Ovary (tissue), 9 donors: Measurements from ENCODE around the gene KMT2B. TPM values are rescaled to one million over a fixed set of nuclear protein-coding genes. Genes with fewer than 3 reads are reported as not detected.
A peak's percentile ranks its signal among the peaks of the same experiment; 100 is the strongest.

ENCODE experiments used
- DNase-seq, 5 donors: peaks; one replicate each; pipeline ENCODE4 v3.0.0-alpha.2; 2019 to 2020
- H3K27ac ChIP-seq, 2 donors: fragments of 200-600 bp; one replicate each; pipeline versions ENCODE4 v1.5.1 to v1.8.0; 2019 to 2022
- H3K27me3 ChIP-seq: fragments of 200-600 bp; one replicate; pipeline ENCODE4 v1.8.0; 2022
- H3K36me3 ChIP-seq: fragments of 200-600 bp; sonication (generic); one replicate; pipeline ENCODE4 v1.5.1; 2019
- H3K4me1 ChIP-seq: one replicate; pipeline ENCODE4 v1.8.1; 2013; ENCODE audit warnings: mild to moderate bottlenecking, moderate library complexity; ENCODE audit not compliant: insufficient read depth
- H3K4me3 ChIP-seq: fragments of 200-600 bp; sonication (generic); one replicate; pipeline ENCODE4 v1.5.1; 2017
- H3K9me3 ChIP-seq, 2 donors: fragments of 200-600 bp in 1 of 2; sonication (generic) in 1 of 2; one replicate each; pipeline versions ENCODE4 v1.5.1 to v1.8.1; 2013 to 2019; ENCODE audit warnings: mild to moderate bottlenecking in 1 of 2, moderate library complexity in 1 of 2
- CTCF ChIP-seq, 3 donors: fragments of 450-650 bp in 2 of 3; fragments of 200-600 bp in 1 of 3; IDR thresholded peaks; one replicate each; pipeline versions ENCODE4 v1.5.1 to v1.8.0; 2016 to 2022; ENCODE audit warnings: antibody characterized with exemption in 3 of 3, mild to moderate bottlenecking in 1 of 3
- EP300 ChIP-seq: sonication (generic); formaldehyde crosslinking; IDR thresholded peaks from one replicate; pipeline ENCODE4 v1.6.1; 2017; ENCODE audit warnings: antibody characterized with exemption
- POLR2A ChIP-seq: fragments of 450-650 bp; IDR thresholded peaks from one replicate; pipeline ENCODE4 v1.6.1; 2017; ENCODE audit warnings: antibody characterized with exemption, mild to moderate bottlenecking, moderate library complexity
- WGBS, 3 donors: extraction: QIAGEN DNeasy Blood & Tissue Kit in 1 of 3; methylation state at CpG; one replicate each; pipeline versions ENCODE4 v1.1.5 to v1.1.7; 2013 to 2017; 5-methylcytosine and 5-hydroxymethylcytosine counted together
- intact Hi-C, 4 donors: fragments of 100-400 bp; cut with DNase I; formaldehyde crosslinking; loops; one replicate each; pipeline versions ENCODE4 v1.11.0 to v1.15.1; 2022 to 2023
- polyA plus RNA-seq, 2 donors: library from polyadenylated mRNA; stranded (reverse); fragments of 200-250 nt in 1 of 2; fragments of 350-450 nt in 1 of 2; fragmentation: Illumina TruSeq in 1 of 2; extraction: RNeasy Lipid Tissue Mini Kit (QIAGEN cat#74804) in 1 of 2; gene quantifications; one replicate each; pipeline ENCODE4 v1.2.3, GENCODE V29; 2013 to 2014
- total RNA-seq, 7 donors: library from RNA; depleted of rRNA in 2 of 7; stranded (reverse); fragments of >200 nt in 2 of 7; fragmentation: NEBNext Ultra II Directional in 3 of 7; extraction: Animal tissue kit (Norgen Biotek cat#: 25700) in 3 of 7; gene quantifications; one replicate each; pipeline versions ENCODE4 v1.1.0 to v1.2.4, GENCODE V29; 2016 to 2023
- donor health status: DM: no; HTN: no; CAD: no; lungs with moderate emphysema.
- donor health status: DM: no; HTN: no; CAD: no.
- donor health status: Bipolar disorder and iron deficiency.
- donor health status: DM: yes; HTN: yes; CAD: no.
- donor health status: DM: no; HTN: no; CAD: no.
- donor health status: DM: yes; HTN: yes; CAD: no.

The KMT2B gene
- total and polyA plus RNA-seq, 9 donors = 8.8 to 53.7 (median 34.1) TPM

GRCh38 chr19:35739275-35740107 lies 21.7 kb downstream of the KMT2B start:
- Histone ChIP-seq H3K36me3 (no peaks in the 10 kb centered on the region), H3K4me1 (peaks cover 6% of the 10 kb centered on the region)

DNA sequence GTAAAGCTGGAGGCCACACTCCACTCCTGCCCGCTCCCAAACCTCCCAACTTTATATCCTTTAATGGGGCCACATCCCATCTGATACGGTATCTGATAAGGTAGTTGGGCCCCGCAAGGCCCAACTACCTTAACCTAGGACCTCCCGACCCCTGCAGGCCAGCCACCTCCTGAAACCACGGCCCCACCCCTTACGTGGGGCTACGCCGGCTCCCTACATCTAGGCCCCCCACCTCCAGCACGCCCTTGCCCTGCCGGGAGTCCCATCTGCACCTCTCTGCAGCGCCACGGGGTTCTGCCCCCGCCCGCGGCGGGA lies 22.3 kb downstream of the KMT2B start:
- peaks cover 6% of the 10 kb centered on the region for H3K4me1 ChIP-seq
- no peaks in the 10 kb centered on the region for H3K27me3 ChIP-seq
- peak overlapping the region; percentile 36 to 79 for H3K27ac ChIP-seq
- intact Hi-C loops = no loop called here
- no peaks in the 10 kb centered on the region for H3K9me3 ChIP-seq
- peak overlapping the region; percentile 45 for H3K4me3 ChIP-seq
- DNase-seq = no peak
- WGBS, 3 donors = 2 to 3% (median 2%) methylated on average over 16 of the region's 16 CpGs
- TF ChIP-seq CTCF (IDR thresholded peaks at IDR 0.05) (no peak), EP300 (no peak), POLR2A (no peak)
- no peaks in the 10 kb centered on the region for H3K36me3 ChIP-seq

More at GRCh38 chr19:35739275-35740107, 21.7 kb downstream of the KMT2B start:
- 62 to 76% (median 67%) methylated on average over 29 of the region's 29 CpGs for WGBS, 3 donors
- H3K27me3 ChIP-seq = no peaks in the 10 kb centered on the region
- intact Hi-C loops = no loop called here
- peak in 4 of 5 donors; percentile 28 to 64 (median 55) for DNase-seq
- no peak for TF ChIP-seq EP300
- TF ChIP-seq CTCF (IDR thresholded peaks at IDR 0.05) = no peak
- no peak for TF ChIP-seq POLR2A
- H3K27ac ChIP-seq = peak overlapping the region; percentile 36 to 79
- peak overlapping the region; percentile 45 for H3K4me3 ChIP-seq
- H3K9me3 ChIP-seq = no peaks in the 10 kb centered on the region

GRCh38 chr19:35740423-35741202 lies 22.8 kb downstream of the KMT2B start:
- TF ChIP-seq POLR2A (peak; percentile 75), CTCF (IDR thresholded peaks at IDR 0.05) (peak in 1 of 3 donors; percentile 36), EP300 (peak; percentile 98)
- intact Hi-C loops = no loop called here
- peak; percentile 98 to 99 (median 99) for DNase-seq
- no peaks in the 10 kb centered on the region for H3K36me3 ChIP-seq
- no peaks in the 10 kb centered on the region for H3K9me3 ChIP-seq
- peak overlapping the region; percentile 36 to 79 for H3K27ac ChIP-seq
- peaks cover 6% of the 10 kb centered on the region for H3K4me1 ChIP-seq
- 0 to 1% (median 0%) methylated on average over 63 of the region's 63 CpGs for WGBS, 3 donors
- peak overlapping the region; percentile 58 for H3K4me3 ChIP-seq
- no peaks in the 10 kb centered on the region for H3K27me3 ChIP-seq

DNA sequence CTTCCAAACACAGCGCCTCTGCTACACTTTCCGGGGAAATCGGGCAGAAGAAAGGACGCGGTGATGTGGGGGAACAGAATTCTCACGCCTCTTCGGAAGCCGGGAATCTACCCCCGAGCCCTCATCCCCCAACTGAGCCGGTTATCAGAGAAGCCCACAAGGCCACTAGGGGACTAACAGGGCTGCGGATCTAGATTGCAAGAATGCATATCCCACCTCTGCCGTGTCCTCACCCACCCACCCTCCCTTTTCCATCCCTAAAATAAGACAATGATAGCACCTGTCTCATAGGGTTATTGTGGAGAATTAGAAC lies 23.4 kb downstream of the KMT2B start:
- H3K36me3 ChIP-seq = no peaks in the 10 kb centered on the region
- H3K4me3 ChIP-seq = peak overlapping the region; percentile 58
- H3K9me3 ChIP-seq = no peaks in the 10 kb centered on the region
- no peak for TF ChIP-seq EP300
- TF ChIP-seq CTCF (IDR thresholded peaks at IDR 0.05) = no peak
- no peak for TF ChIP-seq POLR2A
- DNase-seq = no peak
- no peaks in the 10 kb centered on the region for H3K27me3 ChIP-seq
- 3 to 10% (median 5%) methylated on average over 12 of the region's 12 CpGs for WGBS, 3 donors
- intact Hi-C loops = no loop called here
- peak overlapping the region in 1 of 2 donors; percentile 78 for H3K27ac ChIP-seq
- H3K4me1 ChIP-seq = peaks cover 10% of the 10 kb centered on the region
